B cell (primary cell): ENCODE data around the gene NBAS.

ENCODE experiments used
- CTCF ChIP-seq: fragments of 200-600 bp; IDR thresholded peaks from one replicate; pipeline ENCODE4 v1.8.0; 2022; ENCODE audit warnings: antibody characterized with exemption, mild to moderate bottlenecking
- EZH2 ChIP-seq: IDR thresholded peaks from 2 replicates; pipeline ENCODE4 v1.6.1; 2012; ENCODE audit warnings: borderline replicate concordance, low read depth, mild to moderate bottlenecking, moderate library complexity, low read length; ENCODE audit not compliant: insufficient read depth, poor library complexity, severe bottlenecking

GRCh38 chr2:15579641-15580040 lies 18.5 kb upstream of the NBAS start:
- TF ChIP-seq CTCF (no peak), EZH2 (no peak)
